Hypothalamus (tissue), 51 donors: ENCODE measurements around the gene ABRACL.
A peak's percentile ranks its signal among the peaks of the same experiment; 100 is the strongest.
"Not testable (repeated sequence)": the region's sequence is repeated elsewhere in the genome, so short reads cannot be mapped to it uniquely, and the experiment has no call there.

Experiments
- DNase-seq, 51 donors: peaks; one replicate each; lab custom pipeline; 2025; lab: John Stamatoyannopoulos, UW

The ABRACL gene

GRCh38 chr6:139028658-139029469 is at the start of gene ABRACL:
Gene ABRACL (plus strand): TSS chr6:139028745. CDS start chr6:139034161, 5,416 bp downstream.
- peak in 38 of 51 donors; percentile 3 to 72 (median 35) for DNase-seq

- DNase-seq = no peak
Measured at GRCh38 chr6:138979365-138979764, 49.2 kb upstream of the ABRACL start.

- no peak for DNase-seq
Measured at GRCh38 chr6:138979813-138980668, 48.5 kb upstream of the ABRACL start.

- DNase-seq = no peak
Measured at GRCh38 chr6:138981416-138981815, 47.1 kb upstream of the ABRACL start.

GRCh38 chr6:138986578-138986977 is 42.0 kb upstream of the ABRACL start:
- peak in 1 of 51 donors; percentile 37 for DNase-seq

GRCh38 chr6:138987080-138987642 is 41.4 kb upstream of the ABRACL start:
- DNase-seq = peak in 17 of 51 donors; percentile 9 to 63 (median 42)

GRCh38 chr6:138987643-138988468 is 40.7 kb upstream of the ABRACL start, which contains the start of gene REPS1:
Gene REPS1 (minus strand): TSS chr6:138988253. CDS start chr6:138987682, 571 bp downstream.
- peak; percentile 30 to 93 (median 81) for DNase-seq

GRCh38 chr6:138988469-138988834 is 40.1 kb upstream of the ABRACL start:
- DNase-seq = no peak

GRCh38 chr6:138989098-138989983 is 39.2 kb upstream of the ABRACL start:
- no peak for DNase-seq

- no peak for DNase-seq
Measured at GRCh38 chr6:138991206-138991605, 37.3 kb upstream of the ABRACL start.

GRCh38 chr6:138992965-138993364 is 35.6 kb upstream of the ABRACL start:
- not testable (repeated sequence) for DNase-seq

GRCh38 chr6:138993410-138993809 is 35.1 kb upstream of the ABRACL start:
- not testable (repeated sequence) for DNase-seq

- no peak for DNase-seq
Measured at GRCh38 chr6:138996524-138996923, 32.0 kb upstream of the ABRACL start.

GRCh38 chr6:138997136-138997535 is 31.4 kb upstream of the ABRACL start:
- DNase-seq = no peak

GRCh38 chr6:138999949-139000725 is 28.4 kb upstream of the ABRACL start:
- no peak for DNase-seq

- DNase-seq = no peak
Measured at GRCh38 chr6:139003751-139004150, 24.8 kb upstream of the ABRACL start.

GRCh38 chr6:139006477-139006876 is 22.1 kb upstream of the ABRACL start:
- no peak for DNase-seq

GRCh38 chr6:139007428-139007827 is 21.1 kb upstream of the ABRACL start:
- DNase-seq = no peak
